ENCODE results near the gene FLT4.
"Not testable (repeated sequence)": the region's sequence is repeated elsewhere in the genome, so short reads cannot be mapped to it uniquely, and the experiment has no call there.

Gene FLT4

GRCh38 chr5:180649297-180650039, at the start of gene FLT4:
Gene FLT4, minus strand, starts transcription at chr5:180649600. Its CDS starts 55 bp downstream, at chr5:180649545.
- DNase-seq (ENCODE audit: low spot score), result no peak

GRCh38 chr5:180699042-180699441, 49.6 kb upstream of the FLT4 start:
- no peak for DNase-seq (ENCODE audit: low spot score)

DNA sequence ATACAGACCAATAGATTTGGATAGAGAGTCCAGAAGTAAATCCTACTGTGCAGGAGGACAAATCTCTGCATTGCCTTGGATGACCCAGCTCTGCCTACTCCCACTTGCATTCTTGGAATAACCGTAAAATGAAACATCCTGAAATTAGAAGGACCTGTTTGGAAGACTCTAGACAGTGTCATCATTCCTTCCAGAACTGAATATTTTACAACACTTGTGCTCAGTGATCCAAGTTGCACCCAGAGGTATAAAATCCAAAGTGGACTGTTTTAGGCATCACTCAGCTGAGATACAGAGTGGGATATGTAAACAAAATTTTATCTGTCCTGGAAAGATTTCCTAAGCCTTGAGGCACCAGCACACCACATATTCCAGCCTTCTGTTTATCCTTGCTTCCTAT, 46.7 kb upstream of the FLT4 start:
- no peak for DNase-seq (ENCODE audit: low spot score)

DNA sequence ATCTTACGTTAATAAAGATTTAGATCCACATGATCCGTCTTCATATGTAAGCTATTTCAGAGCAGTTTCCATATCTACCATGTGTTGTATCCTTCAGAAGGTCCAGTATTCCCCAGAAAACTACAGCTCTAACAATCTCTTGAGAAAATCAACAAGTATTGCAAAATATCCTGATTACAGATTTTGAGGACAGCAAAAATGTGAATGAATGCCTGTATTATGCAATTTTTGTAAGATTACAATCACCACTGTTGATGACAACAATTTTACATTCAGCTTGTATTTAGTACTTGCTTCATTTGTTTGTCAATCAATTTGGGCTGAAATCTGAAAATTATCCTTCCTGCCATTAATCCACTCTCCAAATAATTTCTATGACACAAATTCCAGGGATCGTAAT, 43.0 kb upstream of the FLT4 start:
- no peak for DNase-seq (ENCODE audit: low spot score)

GRCh38 chr5:180691046-180691445, 41.6 kb upstream of the FLT4 start:
- no peak for DNase-seq (ENCODE audit: low spot score)

DNA sequence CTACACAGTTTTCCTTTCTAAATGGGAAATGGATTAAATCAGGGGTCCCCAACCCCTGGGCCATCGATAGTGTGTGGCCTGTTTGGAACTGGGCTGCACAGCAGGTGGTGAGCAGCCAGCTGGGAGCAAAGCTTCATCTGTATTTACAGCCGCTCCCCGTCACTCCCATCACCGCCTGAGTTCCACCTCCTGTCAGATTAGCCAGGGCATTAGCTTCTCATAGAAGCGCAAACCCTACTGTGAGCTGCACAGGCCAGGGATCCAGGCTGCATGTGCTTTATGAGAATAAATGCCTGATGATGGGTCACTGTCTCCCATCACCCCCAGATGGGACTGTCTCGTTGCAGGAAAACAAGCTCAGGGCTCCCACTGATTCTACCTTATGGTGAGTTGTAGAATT, 41.2 kb upstream of the FLT4 start:
- no peak for DNase-seq (ENCODE audit: low spot score)

- DNase-seq (ENCODE audit: low spot score), result no peak
Observed at GRCh38 chr5:180689775-180690174, 40.4 kb upstream of the FLT4 start.

- DNase-seq (ENCODE audit: low spot score), result no peak
Observed at GRCh38 chr5:180689071-180689694, 39.8 kb upstream of the FLT4 start.

DNA sequence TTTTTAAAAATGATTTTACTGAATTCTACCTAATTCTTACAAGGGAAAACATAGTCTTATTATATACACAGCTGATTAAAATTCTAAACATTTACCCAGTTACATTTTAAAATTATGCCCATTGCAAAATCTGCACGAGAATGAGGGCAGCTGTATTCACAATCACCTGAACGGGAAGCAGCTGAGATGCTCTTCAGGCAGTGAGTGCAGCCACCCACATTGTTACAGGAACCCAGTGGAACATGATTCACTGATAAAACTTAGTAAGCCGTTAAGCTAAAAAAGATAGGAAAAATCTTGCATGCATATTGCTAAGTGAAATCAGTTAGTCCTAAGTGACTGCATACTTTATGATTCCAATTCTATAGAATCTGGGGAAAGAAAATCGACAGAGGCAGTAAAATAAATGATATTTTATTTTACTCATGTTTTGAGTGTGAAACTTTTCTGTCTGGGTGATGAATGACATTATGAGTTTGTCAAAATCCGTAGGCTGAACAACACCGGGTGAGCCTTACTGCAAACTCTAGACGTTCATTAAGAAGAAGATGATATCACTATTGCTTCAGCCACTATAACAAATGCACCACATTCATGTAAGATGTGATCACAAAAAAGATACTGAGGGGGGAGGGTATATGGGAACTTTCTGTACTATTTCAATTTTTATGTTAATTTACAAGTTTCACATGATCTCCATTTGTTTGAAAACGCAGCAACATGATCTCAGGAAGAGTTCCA, 39.1 kb upstream of the FLT4 start:
- DNase-seq (ENCODE audit: low spot score), result no peak

- not testable (repeated sequence) for DNase-seq (ENCODE audit: low spot score)
Observed at GRCh38 chr5:180686799-180687198, 37.4 kb upstream of the FLT4 start.

- no peak for DNase-seq (ENCODE audit: low spot score)
Observed at GRCh38 chr5:180684623-180685161, 35.3 kb upstream of the FLT4 start.

DNA sequence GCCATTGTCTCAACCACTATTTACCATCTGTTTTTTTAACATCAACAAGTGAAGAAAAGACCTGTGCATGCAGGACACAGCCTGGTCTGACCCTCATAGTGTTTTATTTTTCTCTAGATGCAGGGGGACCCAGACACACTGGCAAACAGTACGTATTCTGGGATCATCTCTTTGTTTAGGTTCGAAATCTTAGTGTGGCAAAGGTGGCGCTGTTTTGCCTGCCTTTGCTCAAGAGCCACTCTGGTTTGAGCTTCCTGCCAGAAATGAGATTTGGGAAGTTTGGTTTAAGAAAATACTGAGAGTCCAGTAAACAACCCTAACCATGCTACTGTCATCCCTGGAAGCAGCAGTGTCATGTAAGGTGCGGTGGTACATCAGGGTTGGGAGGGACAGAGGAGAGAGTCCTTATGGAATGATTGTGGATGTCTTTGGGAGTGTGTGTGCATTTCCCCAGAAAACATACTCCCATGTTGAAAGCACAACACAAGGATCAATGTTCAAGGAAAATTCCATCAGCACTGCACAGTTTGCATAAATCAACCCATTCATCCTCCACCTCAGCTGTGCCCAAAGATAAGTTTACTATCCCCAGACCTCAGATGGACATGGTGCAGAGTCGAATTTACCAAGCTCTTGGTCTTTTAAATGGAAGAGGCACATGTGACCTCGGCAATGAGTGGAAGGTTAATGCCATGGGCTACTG, 34.0 kb upstream of the FLT4 start:
- no peak for DNase-seq (ENCODE audit: low spot score)

- no peak for DNase-seq (ENCODE audit: low spot score)
Observed at GRCh38 chr5:180682560-180682959, 33.2 kb upstream of the FLT4 start.

DNA sequence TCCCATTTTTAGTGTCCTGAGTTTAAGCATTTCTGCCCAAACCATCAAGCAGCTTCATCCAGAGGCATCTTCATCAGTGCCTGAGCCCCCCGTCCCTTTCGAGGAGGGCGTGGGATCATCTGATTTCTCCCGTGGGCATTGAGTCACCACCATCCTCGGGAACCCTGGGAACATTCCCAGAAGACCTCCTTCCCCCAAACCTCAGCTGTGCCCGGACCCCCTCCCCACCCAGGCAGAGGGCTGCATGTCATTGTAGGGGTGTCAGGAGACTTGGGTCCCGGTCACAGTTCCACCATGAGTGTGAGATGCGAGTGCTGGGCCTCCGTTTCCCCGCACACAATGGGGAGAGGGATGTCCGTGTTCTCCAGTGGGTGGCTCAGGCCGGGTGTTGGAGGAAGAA, 32.6 kb upstream of the FLT4 start:
- not testable (repeated sequence) for DNase-seq (ENCODE audit: low spot score)

DNA sequence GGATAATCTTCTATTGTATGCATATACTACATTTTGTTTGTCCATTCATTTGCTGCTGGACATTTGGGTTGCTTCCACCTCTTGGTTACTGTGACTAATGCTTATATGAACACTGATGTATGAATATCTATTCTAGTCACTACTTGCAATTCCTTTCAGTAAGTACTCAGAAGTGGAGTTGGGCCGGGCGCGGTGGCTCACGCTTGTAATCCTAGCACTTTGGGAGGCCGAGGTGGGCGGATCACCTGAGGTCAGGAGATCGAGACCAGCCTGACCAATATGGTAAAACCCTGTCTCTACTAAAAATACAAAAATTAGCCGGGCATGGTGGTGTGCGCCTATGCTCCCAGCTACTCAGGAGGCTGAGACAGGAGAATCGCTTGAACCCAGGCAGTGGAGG, 28.9 kb upstream of the FLT4 start:
- DNase-seq (ENCODE audit: low spot score), result not testable (repeated sequence)

GRCh38 chr5:180675036-180675635, 25.7 kb upstream of the FLT4 start:
- no peak for DNase-seq (ENCODE audit: low spot score)

DNA sequence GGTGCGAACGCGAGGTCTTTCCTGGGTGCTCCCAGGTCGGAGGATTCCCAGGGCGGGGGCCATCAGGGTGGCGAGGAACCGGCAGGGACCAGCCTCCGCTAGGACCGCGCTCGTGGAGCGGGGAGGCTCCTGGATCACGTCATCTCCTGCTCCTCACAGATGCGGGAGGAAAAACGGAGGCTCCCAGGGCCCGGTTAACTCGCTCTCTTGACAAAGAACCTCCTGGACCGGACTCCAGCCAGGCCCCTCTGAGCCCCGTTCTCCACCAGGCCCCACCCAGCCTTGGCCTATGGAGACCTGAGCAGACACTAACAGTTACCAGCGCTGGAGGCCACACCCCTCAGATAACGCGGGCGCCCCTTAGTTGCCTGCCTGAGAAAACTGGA, 24.7 kb upstream of the FLT4 start:
- DNase-seq (ENCODE audit: low spot score), result not testable (repeated sequence)

- no peak for DNase-seq (ENCODE audit: low spot score)
Observed at GRCh38 chr5:180673371-180674089, 24.1 kb upstream of the FLT4 start.

- not testable (repeated sequence) for DNase-seq (ENCODE audit: low spot score)
Observed at GRCh38 chr5:180671958-180672524, 22.6 kb upstream of the FLT4 start.

- DNase-seq (ENCODE audit: low spot score), result no peak
Observed at GRCh38 chr5:180670586-180671359, 21.4 kb upstream of the FLT4 start.
